HG03039 (cell line): ENCODE data around the gene TSR1.

Experiments
- ATAC-seq: cut with Tn5 transposase; IDR thresholded peaks from one replicate; pipeline ENCODE4 v1.9.1; 2021; ENCODE audit warnings: mild to moderate bottlenecking, moderate library complexity; ENCODE audit not compliant: unreplicated experiment

Gene TSR1

DNA sequence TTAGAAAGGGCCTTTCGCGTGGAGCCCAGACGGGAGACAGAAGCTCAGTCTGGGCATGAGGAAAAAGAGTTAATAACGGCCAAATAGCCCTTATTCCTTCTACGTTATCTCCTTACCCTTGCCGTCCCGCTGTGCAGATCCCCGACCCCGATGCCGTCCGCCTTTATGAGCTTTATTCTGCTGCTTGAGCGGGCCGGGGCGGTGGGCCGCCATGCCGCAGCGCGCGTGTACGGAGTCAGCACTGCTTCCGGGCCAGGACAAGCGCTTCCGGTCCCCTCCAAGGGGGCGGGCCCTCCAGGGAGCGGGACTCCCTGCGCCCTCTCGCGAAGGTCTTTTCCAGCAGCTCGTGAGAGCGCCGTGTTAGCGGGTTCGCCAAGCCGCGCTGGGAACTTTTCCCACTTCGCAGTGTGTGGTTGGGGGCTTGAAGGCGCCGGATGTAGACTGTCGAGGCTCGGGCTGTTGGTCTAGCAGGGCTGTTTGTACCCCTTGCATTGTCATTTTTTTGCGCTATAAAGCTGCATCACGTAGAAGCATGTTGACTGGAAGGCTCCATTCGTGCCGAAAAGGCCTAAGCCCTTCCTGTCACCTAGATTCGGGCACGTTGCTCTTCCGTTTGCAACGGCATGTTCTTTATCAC lies at the start of gene TSR1:
TSS of gene TSR1 (minus strand) at position 243 of the 637 bp plus-strand sequence. CDS start at position 213, 30 bp downstream.
- ATAC-seq, result peak; percentile 77

DNA sequence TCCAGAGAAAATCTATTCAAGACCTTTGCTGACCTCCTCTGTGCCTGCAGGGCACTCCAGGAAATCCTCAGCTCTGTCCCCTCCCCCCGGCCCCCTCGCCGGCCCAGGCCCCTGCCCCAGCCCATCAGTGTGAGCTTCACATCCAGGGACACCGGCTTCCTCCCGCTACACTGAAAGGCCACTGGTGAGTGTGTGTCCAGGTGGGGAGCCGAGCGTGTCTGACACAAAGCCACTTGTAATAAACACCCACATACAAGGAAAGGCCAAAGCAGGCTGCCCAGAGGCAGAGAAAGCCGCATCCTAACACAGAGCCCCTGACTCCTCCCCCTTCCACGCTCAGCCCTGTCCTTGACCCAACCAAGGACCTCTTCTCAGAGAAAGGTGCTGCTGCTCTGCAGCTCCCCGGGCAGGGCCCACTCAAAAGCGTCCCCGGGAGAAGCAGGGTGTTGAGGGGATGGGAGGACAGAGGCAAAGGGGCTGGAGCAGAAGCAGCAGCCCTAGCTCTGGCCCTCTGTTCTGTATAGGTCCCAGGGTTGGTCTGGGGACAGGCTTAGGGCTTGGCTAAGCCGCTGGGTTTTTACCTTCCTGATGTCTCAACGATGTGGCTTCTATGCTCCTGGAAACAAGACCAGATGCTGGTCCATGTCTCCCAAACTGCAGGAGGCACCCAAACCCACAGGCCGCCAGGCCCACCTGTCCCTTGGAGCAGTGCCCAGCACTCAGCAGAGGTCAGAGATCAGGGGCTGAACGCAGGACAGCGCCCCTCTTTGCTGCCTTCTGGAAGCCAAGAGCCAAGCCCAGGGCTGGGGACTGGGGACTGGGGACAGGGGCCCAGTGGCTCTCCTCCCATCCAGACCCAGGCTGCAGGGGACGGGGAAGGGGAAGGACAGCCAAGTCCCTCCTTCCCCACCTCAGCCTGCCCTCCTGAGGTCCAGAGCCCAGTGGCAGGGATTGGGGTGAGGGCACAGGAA lies 49.3 kb upstream of the TSR1 start:
- ATAC-seq, result no peak

DNA sequence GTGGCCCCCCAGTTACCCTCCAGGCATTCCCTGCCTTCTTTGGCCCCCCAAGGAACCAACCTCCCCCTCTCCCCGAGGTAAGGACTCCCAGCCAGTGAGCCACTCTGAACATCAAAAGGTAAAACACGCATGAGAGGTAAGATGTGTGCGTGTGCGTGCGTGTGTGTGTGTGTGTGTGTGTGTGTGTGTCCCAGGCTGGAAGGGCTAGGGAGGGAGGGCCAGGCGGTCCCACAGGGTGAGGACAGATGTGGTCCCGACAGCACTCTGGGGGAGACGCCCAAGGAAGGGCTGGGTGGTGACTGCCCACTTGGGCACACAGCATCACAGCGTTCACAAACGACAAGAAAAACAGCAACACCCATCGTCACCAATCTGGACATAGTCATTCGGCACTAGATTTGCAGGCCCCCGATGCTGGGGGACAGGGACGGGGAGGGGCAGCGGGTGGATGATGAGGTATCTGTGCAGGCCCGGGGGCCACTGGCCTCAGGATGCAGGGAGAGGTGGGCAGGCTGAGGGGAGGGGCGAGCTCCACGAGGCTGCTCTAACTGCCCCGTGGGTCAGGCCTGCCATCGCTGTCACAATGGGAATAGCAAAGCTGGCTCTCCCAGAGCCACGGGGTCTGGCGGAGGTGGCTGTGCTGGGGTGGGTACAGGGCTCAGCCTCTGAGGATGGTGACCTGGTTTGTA lies 48.3 kb upstream of the TSR1 start:
- no peak for ATAC-seq

DNA sequence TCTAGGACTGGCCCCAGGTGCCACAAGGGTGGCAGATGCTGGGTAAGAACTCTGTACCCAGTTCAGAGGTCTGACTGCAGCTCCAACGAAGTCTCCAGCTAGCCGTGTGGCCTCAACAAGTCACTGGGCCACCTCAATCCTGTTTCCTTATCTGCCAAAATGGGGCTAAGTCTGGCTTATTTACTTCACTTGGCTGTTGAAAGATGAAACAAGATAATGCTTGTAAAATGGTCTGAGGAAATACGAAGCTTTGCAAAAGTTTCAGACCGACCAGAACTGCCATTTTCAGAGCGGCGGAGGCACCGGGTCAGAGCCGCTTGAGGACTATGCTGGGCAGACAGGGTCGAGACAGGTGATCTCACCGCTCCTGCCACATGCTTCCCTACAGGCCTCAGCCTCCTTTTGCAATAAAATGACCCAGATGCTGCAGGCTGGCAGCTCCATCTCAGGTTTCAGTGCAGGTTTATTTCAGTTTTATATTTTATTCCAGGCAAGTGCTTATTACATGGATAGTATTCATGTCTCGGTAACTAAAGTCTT lies 47.4 kb upstream of the TSR1 start:
- ATAC-seq, result no peak

DNA sequence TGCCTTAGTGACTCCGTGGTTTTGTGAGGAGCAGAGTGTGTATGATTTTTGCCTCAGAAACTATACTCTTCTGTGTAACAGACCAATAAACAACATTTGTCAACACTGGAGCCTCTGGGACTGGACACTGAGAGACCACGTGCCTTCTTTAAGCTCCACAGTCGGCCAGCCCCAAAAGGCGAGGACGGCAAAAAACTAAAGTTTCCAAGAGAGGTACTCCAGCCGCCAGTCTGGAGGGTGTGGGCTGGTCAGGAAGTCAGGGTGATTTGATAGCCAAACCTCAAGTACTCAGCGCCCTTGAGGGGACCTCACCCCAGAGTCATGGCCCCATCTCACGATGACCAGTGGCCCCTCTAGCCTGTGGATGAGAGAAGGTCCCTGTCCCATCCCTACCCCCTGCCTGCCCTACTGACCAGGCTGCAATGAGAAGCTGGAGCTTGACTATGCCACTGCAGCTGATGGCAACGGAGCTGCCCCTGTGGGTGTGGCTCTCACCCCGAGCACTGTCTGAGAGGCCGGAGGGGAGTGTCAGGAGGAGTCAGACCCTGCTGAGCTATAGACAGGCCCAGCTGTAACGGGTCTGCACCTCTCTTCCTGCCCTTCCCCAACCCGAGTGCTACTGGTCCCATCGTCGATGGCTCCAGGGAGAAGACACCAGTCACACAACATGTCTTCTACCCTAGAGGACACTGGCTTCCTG lies 44.8 kb upstream of the TSR1 start:
- ATAC-seq, result no peak

DNA sequence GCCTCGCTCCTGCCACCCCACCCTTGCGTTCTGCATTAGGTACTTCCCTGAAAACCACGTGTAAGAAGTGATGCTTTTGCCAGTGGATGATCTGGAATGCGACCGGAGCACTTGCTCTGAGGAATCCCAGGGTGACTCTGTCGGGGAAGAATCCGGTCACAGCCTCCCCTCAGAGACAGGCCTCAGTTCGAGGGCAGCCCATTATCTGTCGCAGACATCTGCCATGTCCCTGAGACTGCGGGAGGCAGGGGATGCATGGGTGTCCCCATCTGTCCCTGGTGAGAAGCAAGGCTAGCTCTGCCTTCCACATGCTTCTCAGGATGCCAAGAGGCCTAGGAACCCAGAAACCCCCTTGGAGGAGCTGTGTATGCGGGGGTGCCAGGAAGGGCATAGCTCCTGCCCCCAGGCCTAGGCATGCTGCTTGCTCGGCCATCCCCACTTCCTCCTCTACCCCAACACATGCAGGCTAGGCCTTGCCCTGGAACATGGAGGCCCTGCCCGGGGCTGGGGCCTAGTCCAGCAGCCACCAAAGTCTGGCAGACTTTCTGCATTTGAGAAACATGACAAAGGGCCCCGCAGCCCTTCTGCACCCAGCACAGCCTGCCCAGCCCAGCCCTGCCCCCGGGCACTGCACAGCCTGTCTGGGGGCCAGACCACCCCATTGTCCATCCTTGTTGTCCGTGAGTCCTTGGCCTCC lies 44.1 kb upstream of the TSR1 start:
- no peak for ATAC-seq

DNA sequence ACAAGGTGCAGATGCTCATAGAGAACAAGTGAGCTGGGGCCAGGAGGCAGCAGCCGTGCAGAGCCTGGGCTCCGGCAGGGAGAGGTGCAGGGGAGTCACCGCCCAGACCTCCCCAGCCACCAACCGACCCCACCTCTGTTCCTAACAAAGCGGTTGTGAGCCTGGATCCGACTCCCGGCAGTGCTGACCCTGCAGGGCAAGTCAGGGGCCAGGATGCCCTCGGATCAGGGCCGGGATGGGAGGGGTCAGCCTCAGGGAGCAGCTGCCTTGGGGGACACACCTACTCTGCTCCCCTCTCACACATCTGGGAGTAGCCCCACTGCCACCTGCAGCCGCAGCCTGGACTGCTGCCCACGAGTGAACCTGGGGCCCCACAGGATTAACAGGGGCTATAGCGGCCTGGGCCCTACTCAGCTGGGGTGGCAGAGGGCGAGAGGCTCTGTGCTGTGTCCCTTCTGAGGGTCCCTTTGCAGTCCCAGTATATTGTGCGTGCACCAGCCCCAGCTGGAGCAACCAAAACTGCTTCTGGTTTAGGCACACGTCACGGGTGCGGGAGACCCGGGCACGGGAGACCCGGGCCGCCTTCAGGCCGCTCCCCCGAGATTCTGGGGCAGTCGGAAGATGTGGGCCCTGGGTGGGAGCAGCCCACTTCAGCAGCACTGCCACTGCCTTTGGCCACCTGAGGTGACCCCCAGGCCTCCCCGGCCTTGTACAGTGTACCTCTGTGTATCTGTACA lies 43.4 kb upstream of the TSR1 start:
- no peak for ATAC-seq

DNA sequence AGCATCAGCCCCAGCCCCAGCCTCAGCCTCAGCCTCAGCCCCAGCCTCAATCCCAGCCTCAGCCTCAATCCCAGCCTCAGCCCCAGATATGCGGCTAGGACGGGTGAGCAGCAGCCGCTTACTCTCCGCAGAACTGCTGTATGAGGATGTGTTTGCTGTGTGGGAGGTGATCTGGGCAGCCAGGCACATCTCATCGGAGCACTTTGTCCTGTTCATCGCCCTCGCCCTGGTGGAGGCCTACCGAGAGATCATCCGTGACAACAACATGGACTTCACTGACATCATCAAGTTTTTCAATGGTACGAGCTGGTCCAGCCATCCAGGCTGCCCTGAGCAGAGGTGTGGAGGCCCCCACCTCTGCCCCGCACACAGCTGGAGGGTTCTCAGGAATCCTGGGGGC lies 42.6 kb upstream of the TSR1 start:
- ATAC-seq, result no peak

DNA sequence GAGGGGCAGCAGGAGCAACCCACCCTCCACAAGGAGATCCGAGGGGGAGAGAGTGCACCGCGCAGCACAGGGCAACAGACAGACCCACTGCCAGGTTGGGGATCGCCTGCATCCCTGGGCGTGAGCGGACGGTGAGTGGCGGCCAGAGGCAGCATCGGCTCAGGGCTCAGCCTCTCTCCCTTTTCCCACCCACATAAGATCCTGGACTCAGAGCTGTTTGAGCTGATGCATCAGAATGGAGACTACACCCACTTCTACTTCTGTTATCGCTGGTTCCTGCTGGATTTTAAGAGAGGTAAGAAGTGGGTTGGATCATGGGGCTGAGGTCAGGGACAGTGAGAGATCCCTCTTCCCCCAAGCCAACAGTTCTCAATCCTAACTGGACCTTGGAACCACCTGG lies 41.4 kb upstream of the TSR1 start:
- ATAC-seq, result no peak

DNA sequence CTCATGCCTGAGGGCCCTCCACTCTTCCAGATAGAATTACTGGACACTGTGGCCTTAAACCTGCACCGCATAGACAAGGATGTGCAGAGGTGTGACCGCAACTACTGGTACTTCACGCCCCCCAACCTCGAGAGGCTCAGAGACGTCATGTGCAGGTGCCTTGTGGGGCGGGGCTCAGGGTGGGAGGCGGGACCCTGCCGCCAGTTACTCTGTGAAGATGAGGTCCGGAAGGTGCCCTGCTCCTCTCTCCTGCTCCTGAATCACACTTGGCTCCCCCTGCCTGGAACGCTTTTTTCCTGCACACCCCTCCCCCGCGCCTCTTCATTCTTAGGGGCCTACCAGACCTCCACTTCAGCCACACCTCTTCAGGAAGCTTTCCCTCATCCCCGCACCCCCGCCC lies 39.9 kb upstream of the TSR1 start:
- no peak for ATAC-seq

DNA sequence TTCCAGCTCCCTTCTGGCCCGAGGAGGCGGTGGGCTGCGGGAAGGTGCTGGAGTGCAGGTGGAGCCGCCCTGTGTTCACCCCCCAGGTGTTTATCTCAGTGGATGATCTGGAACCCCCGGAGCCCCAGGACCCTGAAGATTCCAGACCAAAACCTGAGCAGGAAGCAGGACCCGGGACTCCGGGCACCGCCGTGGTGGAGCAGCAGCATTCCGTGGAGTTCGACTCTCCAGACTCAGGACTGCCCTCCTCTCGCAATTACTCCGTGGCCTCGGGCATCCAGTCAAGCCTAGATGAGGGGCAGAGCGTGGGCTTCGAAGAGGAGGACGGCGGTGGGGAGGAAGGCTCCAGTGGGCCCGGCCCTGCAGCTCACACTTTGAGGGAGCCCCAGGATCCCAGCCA lies 39.1 kb upstream of the TSR1 start:
- ATAC-seq, result no peak

DNA sequence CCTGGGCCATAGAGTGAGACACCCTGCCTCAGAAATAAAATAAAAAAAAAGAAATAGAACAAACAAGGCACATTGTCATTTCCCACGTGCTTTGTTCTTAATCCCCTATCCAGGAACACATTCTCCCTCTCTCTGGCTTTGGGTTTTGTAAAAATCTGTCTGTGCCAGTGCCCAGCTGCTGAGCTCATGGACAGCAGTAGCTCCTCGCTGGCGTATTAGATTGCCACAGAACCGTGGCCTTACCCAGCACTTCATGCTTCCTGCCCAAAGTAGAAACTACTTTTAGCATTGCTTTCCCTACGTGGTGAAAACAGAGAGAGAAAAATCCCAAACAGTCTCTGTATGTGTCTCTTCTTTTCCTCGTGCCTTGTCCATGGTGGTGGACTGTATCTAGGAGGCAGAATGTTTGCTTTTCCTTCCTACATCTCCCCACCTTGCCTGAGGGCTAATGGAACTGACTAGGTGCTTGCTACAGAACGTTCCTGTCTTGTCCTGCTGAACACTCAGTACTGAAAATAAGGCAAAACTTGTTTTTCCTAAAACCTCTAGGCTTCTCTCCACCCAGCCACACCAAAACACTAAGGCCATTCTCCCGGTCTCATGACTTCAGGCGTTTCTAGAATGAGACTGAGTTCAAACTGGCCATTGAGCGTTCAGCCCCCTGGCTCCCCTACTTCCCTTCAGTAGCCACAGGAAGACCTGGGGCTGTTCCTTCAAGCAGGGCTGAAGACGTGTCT lies 38.5 kb upstream of the TSR1 start:
- no peak for ATAC-seq

DNA sequence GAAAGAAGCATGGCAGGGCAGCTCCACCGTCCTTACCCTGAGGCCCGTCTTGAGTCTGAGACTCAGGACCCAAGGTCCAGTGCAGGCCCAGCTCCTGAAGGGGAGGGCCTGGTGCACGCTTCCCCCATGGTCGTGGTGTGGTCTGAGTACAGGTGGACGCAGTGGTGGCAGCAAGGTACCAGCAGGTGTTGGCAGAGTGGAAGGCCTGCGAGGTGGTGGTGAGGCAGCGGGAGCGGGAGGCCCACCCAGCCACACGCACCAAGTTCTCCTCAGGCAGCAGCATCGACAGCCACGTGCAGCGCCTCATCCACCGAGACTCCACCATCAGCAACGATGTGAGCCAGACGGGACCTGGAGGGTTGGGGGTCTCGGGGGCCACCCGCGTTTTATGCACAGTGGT lies 36.9 kb upstream of the TSR1 start:
- no peak for ATAC-seq

DNA sequence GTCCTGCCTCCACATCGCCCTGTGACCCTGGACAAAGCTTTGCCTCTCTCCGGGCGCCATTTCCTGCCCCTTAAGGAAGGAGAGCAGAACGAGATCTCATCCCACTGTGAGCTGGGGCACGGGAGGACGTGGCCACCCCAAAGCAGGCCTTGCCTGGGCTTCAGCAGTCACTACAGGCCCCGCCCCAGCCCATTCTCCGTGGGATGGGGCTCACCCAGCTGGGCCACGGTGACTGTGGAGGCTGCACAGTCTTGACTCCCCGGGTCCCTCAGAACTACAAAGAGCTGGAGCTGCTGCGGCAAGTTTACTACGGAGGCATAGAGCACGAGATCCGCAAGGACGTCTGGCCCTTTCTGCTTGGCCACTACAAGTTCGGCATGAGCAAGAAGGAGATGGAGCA lies 36.4 kb upstream of the TSR1 start:
- no peak for ATAC-seq

DNA sequence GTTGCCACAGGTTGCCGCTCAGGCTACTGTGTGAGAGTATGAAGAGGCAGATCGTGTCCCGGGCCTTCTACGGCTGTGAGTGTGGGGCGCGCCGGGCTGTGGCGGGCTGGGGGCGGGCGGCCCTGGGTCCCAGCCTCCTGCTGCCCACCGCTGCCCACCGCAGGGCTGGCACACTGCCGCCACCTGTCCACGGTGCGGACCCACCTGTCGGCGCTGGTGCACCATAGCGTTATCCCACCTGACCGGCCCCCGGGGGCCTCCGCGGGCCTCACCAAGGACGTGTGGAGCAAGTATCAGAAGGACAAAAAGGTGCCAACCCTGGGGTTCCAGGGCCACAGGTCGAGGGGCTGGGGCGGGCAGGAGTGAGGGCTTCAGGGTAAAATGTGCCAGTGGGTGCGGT lies 35.9 kb upstream of the TSR1 start:
- no peak for ATAC-seq

DNA sequence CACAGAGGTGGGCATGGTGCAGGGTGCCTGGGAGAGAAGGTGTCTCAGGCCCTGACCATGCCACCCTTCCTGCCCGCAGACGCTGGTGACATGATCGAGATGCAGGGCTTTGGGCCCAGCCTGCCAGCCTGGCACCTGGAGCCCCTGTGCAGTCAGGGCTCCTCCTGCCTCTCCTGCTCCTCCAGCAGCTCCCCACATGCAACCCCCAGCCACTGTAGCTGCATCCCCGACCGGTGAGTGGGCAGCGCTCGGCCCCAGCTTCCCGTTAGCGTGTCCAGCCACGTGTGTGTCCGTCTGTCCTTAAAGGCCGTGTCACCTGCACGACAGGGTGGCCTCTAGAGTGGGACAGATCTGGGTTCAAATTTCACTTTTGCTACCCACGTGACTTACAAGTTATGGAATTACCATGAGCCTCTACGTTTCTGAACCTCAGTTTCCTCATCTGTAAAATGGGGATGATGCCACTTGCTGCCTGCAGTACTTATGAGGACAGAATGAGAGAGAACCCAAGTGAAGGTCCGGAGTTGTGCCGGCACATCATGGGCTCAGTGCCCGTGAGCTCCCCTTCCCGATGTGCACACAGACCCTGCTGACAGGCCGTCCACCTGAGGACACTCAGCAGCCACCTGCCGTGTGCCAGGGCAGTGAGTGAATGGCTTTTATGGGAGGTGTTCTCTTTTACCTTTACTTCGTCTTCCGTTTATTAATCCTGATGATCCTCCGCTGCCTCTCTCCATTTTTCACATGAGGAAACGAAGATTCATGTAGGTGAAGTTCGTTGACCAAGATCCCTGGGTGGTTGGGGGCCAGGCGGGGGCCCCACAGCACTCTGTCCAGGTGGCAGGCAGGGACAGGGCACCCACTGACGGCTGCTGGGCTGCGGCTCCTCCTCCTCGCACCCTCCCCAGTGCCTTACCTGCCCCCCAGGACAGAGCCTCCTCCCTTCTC lies 35.2 kb upstream of the TSR1 start:
- ATAC-seq, result no peak

DNA sequence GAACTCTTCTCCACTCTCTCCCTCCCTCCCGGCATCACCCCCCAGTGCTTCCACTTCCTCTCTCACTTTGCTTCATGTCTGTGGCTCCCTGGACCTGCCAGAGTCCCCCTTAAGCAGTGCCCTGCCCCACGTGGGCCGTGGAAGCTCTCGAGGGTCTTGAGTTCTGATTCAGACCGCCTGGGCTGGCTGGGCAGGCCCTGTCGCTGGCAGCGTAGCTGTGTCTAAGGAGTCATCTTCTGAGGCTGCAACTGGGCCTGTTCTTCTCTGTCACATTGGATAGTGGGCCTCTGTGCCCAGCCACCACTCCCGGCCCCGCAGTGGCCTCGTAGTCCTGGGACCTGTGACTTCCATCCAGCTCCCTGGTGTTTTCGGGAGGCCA lies 33.9 kb upstream of the TSR1 start:
- ATAC-seq, result no peak
